GM20000 (cell line): ENCODE results near the gene RALGPS1.

Experiments
- DNase-seq: peaks from one replicate; pipeline ENCODE4 v3.0.0; 2012; ENCODE audit warnings: low spot score
- TF ChIP-seq, protein P1 (sequence below): IDR thresholded peaks from 2 replicates; pipeline ENCODE4 v1.5.1; 2012; ENCODE audit warnings: mild to moderate bottlenecking, control low read depth; ENCODE audit errors: extremely low read depth, missing control alignments

RALGPS1 gene

GRCh38 chr9:127139071-127139731 lies 224.6 kb downstream of the RALGPS1 start:
- DNase-seq = no peak
- TF ChIP-seq, protein P1, sequence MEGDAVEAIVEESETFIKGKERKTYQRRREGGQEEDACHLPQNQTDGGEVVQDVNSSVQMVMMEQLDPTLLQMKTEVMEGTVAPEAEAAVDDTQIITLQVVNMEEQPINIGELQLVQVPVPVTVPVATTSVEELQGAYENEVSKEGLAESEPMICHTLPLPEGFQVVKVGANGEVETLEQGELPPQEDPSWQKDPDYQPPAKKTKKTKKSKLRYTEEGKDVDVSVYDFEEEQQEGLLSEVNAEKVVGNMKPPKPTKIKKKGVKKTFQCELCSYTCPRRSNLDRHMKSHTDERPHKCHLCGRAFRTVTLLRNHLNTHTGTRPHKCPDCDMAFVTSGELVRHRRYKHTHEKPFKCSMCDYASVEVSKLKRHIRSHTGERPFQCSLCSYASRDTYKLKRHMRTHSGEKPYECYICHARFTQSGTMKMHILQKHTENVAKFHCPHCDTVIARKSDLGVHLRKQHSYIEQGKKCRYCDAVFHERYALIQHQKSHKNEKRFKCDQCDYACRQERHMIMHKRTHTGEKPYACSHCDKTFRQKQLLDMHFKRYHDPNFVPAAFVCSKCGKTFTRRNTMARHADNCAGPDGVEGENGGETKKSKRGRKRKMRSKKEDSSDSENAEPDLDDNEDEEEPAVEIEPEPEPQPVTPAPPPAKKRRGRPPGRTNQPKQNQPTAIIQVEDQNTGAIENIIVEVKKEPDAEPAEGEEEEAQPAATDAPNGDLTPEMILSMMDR = no peak

DNA sequence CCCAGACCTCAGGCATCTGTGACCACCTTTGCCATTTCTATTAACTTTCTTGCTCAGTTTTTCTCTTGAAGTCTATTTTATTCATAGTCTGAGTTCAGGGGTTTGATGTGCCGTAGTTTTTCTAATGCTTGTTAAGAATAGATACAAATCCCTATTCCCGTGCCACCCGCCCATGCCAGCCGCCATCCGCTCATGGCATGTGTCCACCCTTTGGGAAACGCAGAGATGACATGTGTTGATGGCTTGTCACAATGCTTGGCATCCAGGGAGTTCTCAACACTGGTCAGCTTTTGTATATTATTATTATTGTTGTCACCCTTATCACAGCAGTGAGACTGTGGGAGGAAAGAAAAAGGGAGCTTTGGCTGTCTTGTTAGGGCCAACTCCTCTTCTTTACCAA lies 225.2 kb downstream of the RALGPS1 start:
- DNase-seq = no peak
- TF ChIP-seq, protein P1 = no peak

DNA sequence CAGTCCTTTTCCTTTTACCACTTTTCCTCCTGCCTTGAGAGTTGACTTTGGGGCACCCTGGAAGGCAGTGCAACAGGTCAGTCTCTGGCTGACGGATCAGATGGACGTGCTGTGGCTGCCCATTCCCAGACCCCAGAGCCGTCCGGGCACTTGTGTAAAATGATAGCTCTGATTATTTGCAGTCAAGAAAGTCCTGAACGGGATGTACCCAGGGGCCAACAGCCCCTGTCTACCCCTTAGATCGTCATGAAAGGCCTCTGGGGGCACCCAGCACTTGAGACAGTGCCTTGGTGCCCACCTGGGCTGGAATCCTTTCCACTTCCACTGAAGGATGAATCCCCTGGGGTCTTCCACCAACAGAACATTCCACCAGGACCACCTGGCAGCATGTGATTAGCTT lies 225.6 kb downstream of the RALGPS1 start:
- TF ChIP-seq, protein P1 = no peak

DNA sequence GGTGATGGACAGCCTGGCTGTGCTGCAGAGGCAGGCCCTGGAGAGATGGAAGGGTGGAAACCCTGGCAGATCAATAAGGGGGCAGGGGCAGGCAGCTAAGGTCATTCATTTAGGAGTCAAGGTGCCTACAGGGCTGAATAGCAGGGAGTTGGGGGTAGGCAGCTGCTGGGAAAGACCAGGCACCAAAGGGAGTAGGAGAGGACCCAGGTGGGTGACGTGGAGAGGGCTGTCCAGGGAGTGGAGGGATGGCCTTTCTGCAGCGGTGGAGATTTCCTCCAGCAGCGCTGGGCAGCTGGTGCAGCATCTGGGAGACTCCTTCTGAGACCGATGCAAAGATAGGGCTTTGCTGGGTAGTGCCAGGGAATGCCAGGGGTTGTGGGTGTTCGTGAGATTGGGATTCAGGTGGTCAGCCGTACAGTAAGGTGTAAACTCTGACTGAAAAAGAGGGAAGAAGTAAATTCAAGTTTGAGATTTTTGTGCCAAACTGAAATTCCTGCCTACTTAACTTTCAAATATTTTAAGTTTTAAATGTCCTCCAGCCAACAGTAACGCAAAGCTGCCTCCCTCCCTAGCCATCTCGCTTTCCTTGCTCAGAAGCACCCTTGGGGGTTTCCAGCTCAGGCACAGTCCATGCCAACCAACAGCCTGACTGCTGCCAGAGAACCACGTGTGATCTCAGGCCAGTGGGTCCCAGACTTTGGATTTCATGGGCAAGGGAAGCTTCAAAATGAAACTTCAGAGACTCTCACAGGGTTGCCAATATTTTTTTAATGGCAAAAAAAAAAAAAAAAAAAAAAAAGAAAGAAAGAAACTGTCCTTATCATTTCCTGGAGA lies 226.5 kb downstream of the RALGPS1 start:
- TF ChIP-seq, protein P1 = no peak
- DNase-seq = no peak

More for the DNA sequence above, 225.6 kb downstream of the RALGPS1 start:
- no peak for DNase-seq

- DNase-seq = no peak
- TF ChIP-seq, protein P1 = no peak
Observed at GRCh38 chr9:127142291-127142690, 227.7 kb downstream of the RALGPS1 start.

GRCh38 chr9:127142931-127143464 lies 228.4 kb downstream of the RALGPS1 start:
- TF ChIP-seq, protein P1 = no peak
- no peak for DNase-seq

DNA sequence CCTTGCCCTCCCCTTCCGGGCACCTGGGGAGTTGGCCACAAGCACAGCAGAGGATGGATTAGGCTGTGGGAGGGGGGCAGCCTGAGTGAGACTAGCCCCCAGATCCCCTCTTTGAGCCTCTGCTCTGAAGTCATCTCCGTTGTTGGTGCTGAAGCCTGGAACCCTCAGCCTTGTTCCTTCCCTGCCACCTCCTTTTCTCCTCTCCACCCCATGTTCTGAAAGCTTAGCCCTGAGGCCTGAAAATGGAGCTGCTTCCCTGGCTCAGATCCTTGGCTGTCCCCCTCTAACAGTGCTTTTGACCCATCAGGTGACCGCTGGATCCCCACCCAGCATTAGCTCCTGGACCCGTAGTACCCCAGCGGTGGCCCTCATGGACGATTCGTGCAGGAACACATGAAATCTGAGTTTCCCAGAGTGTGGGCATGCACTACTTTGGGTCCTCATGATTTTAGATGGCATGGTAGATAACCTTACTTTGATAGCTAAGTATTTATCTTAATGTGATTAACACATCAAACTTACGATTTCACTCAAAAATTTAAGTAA lies 229.4 kb downstream of the RALGPS1 start:
- DNase-seq = no peak
- TF ChIP-seq, protein P1 = no peak
